ENCODE data around the gene AARSD1.
"Not testable (repeated sequence)": the region's sequence is repeated elsewhere in the genome, so short reads cannot be mapped to it uniquely, and the experiment has no call there.

The AARSD1 gene

GRCh38 chr17:42922294-42922693 lies 42.0 kb downstream of the AARSD1 start:
- no peak overlapping the region for H3K27ac ChIP-seq
- no peak for TF ChIP-seq CTCF (IDR thresholded peaks at IDR 0.05)

DNA sequence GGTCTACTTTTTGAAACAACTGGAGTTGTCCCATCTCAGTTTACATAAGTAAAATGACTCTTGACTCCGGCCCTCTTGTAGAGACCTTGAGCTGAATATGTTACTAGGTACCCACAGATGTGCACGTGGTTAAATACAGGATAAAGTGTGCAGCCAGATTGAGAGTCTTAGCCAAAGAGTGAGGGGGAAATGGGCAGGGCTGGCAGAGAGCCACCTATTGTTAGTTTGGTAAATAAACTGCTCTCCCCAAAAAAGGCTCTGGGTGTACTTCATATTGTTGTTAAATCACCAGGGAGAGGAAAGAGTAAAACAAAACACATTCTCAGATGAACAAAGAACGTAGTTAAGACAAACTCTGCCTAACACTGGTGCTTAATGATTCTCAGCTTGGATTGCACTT lies 43.3 kb downstream of the AARSD1 start:
- TF ChIP-seq CTCF (IDR thresholded peaks at IDR 0.05) (no peak), ZFX (IDR thresholded peaks at IDR 0.05; ENCODE audit: borderline replicate concordance) (no peak)
- H3K27ac ChIP-seq: no peak overlapping the region

- no peak overlapping the region for H3K27ac ChIP-seq
- TF ChIP-seq CTCF (IDR thresholded peaks at IDR 0.05) (no peak), ZFX (IDR thresholded peaks at IDR 0.05; ENCODE audit: borderline replicate concordance) (no peak)
Measured at GRCh38 chr17:42920106-42920900, 44.0 kb downstream of the AARSD1 start.

DNA sequence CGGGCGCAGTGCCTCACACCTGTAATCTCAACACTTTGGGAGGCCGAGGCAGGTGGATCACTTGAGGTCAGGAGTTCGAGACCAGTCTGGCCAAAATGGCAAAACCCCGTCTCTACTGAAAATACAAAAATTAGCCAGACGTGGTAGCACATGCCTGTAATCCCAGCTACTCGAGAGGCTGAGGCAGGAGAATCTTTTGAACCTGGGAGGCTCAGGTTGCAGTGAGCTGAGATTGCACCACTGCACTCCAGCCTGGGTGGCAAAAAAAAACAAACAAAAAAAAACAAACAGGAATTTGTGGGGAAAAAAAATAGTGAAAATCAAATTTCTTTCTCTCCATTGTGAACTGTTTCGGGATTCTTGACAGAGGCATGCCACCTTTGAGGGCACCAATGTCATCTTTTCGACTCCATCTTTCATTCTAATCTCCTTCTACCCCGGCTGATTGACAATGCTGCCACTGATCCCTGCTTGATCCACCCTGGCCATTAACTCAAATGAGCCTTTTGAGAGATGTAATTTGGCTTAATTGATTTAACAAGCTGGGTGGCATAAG lies 44.7 kb downstream of the AARSD1 start:
- not testable (repeated sequence) for H3K27ac ChIP-seq

- peak overlapping the region; percentile 38; the same call in 1 of the 2 replicates for H3K27ac ChIP-seq
- TF ChIP-seq ZFX (IDR thresholded peaks at IDR 0.05; ENCODE audit: borderline replicate concordance) (no peak), CTCF (IDR thresholded peaks at IDR 0.05) (no peak)
Measured at GRCh38 chr17:42918902-42919521, 45.2 kb downstream of the AARSD1 start.

DNA sequence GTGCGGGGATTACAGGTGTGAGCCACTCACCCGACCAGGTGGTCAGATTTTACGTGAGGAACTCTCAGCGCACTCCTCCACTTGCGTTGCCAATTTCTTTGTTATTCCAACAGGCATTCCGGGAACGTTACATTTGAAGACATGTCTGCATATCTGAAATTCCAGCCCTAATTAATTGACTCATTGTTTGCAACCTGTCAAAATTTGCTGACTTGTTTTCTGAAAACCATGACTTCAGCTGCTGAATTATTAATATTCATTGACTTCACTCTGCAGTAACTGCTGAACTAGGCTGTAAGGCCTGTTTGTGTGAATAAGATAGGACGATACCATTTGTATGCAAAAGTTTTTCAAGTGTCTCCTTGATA lies 47.0 kb downstream of the AARSD1 start:
- TF ChIP-seq CTCF (IDR thresholded peaks at IDR 0.05): no peak
- TF ChIP-seq ZFX (IDR thresholded peaks at IDR 0.05; ENCODE audit: borderline replicate concordance): no peak
- no peak overlapping the region for H3K27ac ChIP-seq

GRCh38 chr17:42916388-42917235 lies 47.6 kb downstream of the AARSD1 start:
- H3K27ac ChIP-seq: not testable (repeated sequence)

DNA sequence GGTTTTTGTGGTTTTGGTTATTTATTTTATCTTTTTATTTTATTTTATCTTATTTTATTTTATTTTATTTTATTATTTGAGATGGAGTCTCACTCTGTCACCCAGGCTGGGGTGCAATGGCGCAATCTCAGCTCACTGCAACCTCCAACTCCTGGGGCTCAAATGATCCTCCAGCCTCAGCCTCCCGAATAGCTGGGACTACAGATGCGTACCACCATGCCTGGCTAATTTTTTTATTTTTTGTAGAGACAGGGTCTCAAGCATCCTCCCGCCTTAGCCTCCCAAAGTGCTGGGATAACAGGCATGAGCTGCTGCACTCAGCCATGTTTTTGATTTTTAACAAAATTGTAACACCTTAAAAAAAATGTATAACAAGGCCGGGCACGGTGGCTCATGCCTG lies 49.0 kb downstream of the AARSD1 start:
- H3K27ac ChIP-seq: not testable (repeated sequence)

Data from 22Rv1 (cell line).